ENCODE data around the gene ARRB1. TPM values are rescaled to one million over a fixed set of nuclear protein-coding genes. Genes with fewer than 3 reads are reported as not detected.

The ARRB1 gene
- total and polyA plus RNA-seq, 10 of the 15 experiments (the other 5 are each of a cell fraction or from before 2014, with no cell fraction given), result 0.39 to 12.9 (median 1.7) TPM

- no peak for TF ChIP-seq SMAD1 (IDR thresholded peaks at IDR 0.05; ENCODE audit: low read depth, partially characterized antibody)
- peak; percentile 35 to 41; a peak in 1 of 4 replicates for TF ChIP-seq IKZF2 (IDR thresholded peaks at IDR 0.05)
- TF ChIP-seq ZNF207 (IDR thresholded peaks at IDR 0.05; ENCODE audit: borderline replicate concordance), result 0 out of 2 replicates have a peak, but pooled peaks have one; percentile 44
- TF ChIP-seq SIN3A (IDR thresholded peaks at IDR 0.05; ENCODE audit: low read depth, low read length), result no peak
- TF ChIP-seq CBX3 (IDR thresholded peaks at IDR 0.05; ENCODE audit: borderline replicate concordance, low read depth), result no peak
- TF ChIP-seq GABPA (IDR thresholded peaks at IDR 0.05; ENCODE audit: low read depth), result no peak
- TF ChIP-seq IKZF1 (conservative IDR thresholded peaks at IDR 0.05), result peak; percentile 60
- no peak for TF ChIP-seq NFYB (IDR thresholded peaks at IDR 0.05; ENCODE audit: insufficient read depth, low read depth, low read length)
- TF ChIP-seq RAD21 (IDR thresholded peaks at IDR 0.05; ENCODE audit: insufficient read depth, low read depth, low read length), result peak; percentile 81
- no peak for TF ChIP-seq ETV6 (conservative IDR thresholded peaks at IDR 0.05 in 1 of 2, IDR thresholded peaks at IDR 0.05 in 1 of 2; ENCODE audit: borderline replicate concordance in 1 of 2, low read depth in 1 of 2)
- peak in 1 of 2 experiments; percentile 15; a peak in 1 of 4 replicates for TF ChIP-seq BHLHE40 (IDR thresholded peaks at IDR 0.05; ENCODE audit: borderline replicate concordance in 1 of 2, low read depth in 2 of 2, low read length in 1 of 2)
- no peak for TF ChIP-seq SREBF1 (IDR thresholded peaks at IDR 0.05; ENCODE audit: low read length)
Measured at GRCh38 chr11:75328426-75329277, 22.8 kb downstream of the ARRB1 start (continued).

Data from GM12878 (cell line).